Left hindlimb (tissue), 1 donor: ENCODE measurements around the gene KIRREL3.
A peak's percentile ranks its signal among the peaks of the same experiment; 100 is the strongest.

Source experiments
- DNase-seq: peaks from one replicate; pipeline ENCODE4 v3.0.0-alpha.2; 2018

KIRREL3 gene

DNA sequence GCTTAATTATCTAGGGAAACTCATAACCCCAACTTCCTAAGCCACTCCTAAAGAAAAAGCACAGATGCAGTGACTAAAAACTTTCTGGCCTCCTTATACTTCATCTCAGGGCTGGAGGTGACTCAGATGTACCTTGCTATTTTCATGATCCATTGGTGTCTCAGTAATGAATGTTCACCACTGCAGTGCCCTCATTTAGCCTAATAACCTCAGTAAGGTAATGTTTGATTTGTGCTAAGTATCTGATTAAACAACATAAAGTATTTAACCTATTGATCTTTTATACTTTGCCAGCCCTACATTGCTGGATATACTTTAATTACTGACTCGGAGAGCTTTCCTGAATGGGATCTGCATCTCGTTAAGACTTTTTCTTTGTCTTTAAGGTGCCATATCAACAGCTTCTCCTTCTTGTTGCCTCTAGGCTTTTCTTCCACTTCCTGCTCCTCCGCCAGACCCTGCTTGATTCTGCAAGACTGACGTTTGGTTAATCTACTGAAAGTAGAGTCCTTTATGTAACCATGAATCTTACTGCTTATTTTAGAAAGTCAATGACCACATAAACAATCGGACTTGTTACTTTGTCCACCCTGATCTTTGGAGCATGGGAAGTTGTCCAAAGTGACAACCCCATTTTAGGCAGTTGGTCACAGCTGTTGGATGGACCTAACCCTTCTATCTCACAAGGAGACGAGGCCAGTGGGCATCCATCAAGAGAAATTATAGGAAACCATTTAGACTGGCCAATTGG, 342.1 kb downstream of the KIRREL3 start:
- DNase-seq, result no peak

GRCh38 chr11:126655807-126656128, 344.8 kb downstream of the KIRREL3 start:
- no peak for DNase-seq

- DNase-seq, result no peak
Measured at GRCh38 chr11:126654886-126655806, 345.4 kb downstream of the KIRREL3 start.

DNA sequence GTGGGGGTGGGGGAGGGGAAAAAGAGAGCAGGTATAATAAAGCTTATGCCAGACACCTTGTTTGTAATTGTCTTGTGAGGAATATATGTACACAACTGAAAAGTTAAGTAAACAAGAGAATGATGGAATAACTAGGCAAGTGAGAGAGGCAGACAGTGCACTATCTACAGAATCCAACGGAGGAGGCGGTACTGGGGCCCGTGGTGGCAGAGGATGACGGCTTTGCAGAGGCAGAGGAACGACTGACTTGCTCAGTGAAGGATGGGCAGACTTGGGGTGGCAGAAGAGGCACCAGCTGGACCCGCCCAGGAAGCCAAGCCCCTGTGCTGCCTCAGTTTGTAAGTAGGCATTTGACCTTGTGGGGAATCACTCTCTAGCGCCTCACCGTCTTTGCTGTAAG, 347.5 kb downstream of the KIRREL3 start:
- no peak for DNase-seq

- DNase-seq, result no peak
Measured at GRCh38 chr11:126647735-126648134, 352.8 kb downstream of the KIRREL3 start.

GRCh38 chr11:126646701-126647557, 353.6 kb downstream of the KIRREL3 start:
- DNase-seq, result no peak

DNA sequence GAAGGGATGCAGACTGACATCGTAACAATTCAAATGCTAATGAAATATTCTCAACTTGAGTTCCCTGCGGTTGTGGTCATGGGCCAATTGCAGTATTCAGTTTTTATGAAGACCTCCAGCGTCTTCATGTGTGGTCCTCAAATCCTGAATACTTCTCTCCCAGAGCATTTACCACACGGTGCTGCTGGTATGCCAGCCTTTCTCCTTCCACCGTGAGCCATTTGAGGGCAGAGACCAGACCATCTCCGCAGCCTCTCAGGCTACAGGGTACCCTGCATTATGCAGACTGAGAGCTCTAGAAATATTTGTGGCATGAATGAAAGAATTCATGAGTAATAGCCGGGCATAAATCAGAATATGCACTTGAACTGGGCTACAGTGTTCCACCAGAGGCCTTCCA, 355.4 kb downstream of the KIRREL3 start:
- DNase-seq, result no peak

DNA sequence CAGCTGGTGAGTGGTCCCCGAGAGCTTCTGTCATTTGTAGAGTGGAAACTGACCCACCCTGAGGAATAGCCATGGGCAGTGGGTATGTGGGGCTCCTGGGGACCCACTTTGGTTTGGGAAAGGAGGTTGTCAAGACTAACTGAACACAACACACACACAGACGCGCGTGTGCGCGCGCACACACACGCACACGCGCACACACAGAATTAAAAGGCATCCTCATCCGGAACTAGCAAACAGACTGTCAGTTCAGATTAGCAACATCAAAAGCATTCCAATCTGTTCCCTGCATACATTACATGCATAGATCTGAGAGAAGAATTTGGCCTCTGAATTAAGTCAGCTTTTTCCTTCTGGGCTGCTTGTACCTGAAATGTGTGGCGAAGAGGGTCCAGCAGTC, 360.4 kb downstream of the KIRREL3 start:
- DNase-seq, result no peak

DNA sequence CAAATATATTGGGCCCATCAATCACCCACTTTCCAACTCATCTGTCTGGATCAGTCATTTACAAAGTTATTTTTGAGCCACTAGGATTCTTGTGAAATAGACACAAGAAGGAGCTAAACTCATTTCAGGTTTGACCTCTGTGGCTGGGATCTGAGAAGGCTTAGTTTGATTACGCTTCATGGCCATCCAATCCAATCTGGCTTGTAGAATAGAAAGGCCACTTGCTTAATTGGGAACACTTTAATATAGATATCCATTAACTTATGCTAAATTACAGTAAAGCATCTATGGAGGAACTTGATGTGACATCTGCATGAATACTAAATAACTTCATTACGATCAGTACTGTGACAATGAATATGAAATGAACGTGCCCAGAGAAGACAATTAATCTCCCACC, 360.9 kb downstream of the KIRREL3 start:
- no peak for DNase-seq

- DNase-seq, result no peak
Measured at GRCh38 chr11:126638648-126639047, 361.9 kb downstream of the KIRREL3 start.

DNA sequence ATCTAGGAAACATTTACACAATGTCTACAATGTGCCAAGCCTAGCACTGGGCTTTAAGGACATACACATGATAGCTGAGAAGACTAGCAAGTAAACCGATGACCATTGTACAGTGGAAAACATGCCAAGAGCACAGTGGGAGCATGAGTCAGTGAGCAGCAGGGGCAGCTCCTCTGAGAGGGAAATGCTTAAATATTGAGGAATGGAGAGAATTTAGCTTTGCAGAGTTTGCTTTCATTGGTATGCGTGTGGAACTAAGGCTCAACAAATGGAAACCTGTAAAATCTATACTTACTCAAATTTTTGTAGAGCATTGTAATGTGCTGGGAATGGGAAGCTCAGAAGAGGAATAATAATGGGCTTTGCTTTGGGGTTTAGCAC, 362.8 kb downstream of the KIRREL3 start:
- no peak for DNase-seq

- no peak for DNase-seq
Measured at GRCh38 chr11:126636911-126637794, 363.4 kb downstream of the KIRREL3 start.

GRCh38 chr11:126635511-126635910, 365.1 kb downstream of the KIRREL3 start:
- no peak for DNase-seq

DNA sequence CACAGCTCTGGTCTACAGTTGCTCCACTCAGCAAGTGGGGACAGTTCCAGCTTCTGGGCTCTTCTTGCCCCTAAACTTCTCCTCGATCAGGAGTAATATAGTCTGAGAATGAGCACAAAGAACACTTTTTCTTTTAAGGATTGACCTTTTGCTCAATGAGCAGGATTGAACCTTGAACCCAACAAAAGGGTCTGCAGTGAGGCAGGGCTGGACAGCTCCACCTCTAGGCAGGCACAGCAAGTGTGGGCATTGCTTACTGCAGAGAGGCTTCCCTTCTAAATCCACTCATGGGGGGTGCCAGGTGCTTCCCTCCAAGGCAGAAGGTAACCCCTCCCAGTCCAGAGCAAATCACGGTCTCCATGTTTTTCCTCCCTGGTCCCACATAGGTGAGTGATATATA, 365.6 kb downstream of the KIRREL3 start:
- no peak for DNase-seq

DNA sequence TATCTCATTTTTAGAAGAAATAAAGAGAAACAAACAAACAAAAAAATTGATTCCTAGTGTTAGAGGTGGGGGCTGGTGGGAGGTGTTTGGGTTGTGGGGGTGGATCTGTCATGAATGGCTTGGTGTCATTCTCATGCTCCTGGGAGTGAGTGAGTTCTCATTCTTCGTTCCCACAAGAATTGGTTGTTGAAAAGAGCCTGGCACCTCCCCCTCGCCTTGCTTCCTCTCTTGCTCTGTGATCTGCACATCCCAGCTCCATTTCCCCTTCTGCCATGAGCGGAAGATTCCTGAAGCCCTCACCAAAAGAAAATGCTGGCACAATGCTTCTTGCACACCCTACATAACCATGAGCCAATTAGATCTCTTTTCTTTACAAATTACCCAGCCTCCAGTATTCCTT, 367.2 kb downstream of the KIRREL3 start:
- no peak for DNase-seq

DNA sequence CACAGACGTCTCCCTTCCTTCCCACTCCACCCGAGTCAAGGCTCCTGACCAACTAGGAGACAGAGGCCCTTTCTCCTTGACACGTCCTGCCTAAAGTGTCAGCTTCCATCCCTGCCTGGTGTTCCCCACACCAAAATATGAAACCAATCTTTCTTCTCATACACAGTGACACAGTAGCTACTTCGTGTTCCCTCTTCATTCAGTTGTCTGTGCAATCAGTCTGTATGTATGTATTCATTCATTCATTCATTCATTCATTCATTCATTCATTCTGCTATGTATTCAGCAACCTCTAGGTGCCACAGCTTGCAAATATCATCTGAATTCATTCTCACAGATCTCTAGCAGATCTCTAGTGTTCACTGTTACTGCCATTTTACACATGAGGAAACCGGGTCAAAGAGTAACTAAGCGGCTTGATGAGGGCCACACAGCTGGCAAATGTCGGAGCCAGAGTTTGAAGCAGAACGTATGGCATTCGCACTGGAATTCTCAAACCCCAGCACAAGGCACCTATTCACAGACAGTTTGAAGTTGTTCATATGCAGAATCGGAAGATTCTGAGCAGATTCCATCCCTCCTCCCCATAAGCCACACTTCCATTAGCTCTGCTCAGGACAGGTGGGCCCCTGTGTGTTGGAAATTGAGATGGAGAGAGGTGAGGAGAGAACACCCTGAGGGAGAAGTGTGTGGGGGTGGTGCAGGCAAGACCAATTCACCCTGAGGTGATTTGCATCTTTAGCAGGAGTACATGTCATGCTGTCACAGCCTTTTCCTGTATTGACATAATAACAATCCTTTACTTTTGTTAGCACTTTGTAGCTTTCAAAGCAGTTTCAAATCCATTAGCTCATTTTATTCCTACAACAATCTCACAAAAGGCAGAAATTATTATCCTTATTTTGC, 369.4 kb downstream of the KIRREL3 start:
- no peak for DNase-seq

DNA sequence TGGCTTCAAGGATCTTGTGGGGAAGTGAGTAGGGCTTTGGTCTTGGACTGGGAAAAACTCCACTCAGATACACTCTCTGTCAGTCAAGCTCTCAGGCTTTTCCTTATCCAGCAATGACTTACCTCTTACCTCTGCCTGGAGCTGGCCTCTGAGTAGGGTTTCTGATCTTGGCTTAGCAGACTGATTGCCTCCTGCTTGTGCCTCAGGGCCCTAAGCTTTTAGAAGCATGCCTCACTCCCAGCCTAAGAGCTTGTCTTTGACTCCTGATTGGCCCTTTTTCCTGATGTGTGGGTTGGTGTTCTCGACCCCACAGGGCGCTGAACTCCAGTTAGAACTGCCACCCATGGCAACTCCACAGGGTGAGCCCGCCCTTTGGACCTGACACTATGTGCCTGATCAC, 370.1 kb downstream of the KIRREL3 start:
- no peak for DNase-seq

GRCh38 chr11:126628790-126629621, 371.6 kb downstream of the KIRREL3 start:
- DNase-seq, result peak; percentile 69

DNA sequence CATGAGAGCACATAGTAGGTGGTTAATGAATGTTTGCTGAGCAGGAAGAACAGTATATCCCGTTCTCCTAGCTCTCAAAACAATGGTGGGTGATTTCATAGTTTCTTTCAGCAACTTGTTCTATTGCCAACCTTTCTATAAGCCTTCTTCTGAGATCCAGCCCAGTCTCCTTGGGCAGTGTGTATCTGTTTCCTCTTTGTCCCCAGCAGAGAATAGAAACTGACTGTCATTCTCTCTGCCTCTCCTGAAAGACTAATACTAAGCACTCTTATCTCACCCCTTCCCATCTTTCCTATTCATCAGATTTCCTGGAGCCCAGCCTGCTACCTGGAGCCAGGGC, 372.1 kb downstream of the KIRREL3 start:
- DNase-seq, result no peak

GRCh38 chr11:126627421-126627820, 373.1 kb downstream of the KIRREL3 start:
- no peak for DNase-seq
